CD4-positive, alpha-beta T cell treated with Interleukin-6 for 4 hours (primary cell): ENCODE measurements around the gene TMPRSS4.
A peak's percentile ranks its signal among the peaks of the same experiment; 100 is the strongest.
"Not testable (repeated sequence)": the region's sequence is repeated elsewhere in the genome, so short reads cannot be mapped to it uniquely, and the experiment has no call there.

Experiments
- DNase-seq: peaks from one replicate; pipeline ENCODE4 v3.0.0-alpha.2; 2020; ENCODE audit warnings: mixed read lengths

The TMPRSS4 gene

DNA sequence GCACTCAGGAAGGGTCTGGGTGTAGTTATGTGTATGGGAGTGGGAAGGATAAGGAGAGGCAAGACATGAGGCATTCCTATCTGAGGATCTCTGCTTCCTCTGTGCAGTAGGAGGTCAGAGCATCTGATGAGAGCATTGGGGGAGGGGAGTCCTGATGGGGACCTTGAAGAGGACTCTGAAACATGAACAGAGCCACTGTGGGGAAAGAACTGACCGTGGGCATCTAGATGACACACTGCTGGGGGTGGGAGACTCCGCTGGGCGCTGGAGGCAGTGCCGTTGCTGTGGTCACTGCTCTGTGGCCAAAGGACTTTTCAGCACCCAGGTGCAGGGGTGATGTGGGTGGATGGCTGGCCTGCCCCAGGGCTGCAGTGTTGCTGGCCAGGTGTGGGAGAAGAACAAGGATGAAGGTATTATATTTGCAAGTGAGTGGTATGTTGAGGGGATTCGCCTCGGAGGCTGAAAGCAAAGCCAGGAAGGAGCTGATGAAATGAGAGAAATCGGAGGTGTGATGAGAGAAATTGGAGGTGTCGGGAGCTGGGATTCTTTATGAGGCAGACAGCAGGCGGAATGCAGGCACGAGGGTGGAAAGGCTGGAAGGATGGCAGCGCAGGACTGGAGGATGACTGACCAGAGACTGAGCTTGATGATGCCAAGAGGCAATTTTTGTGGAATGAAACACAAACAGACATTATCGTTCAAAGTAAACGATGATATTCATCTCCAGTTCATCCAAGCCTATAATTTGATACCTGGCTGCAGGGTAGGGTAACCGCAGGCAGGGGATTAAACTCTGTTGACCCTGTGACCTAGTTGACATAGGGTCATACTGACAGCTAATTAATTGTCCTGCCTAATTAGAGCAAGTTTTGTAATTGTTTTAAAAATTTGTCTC lies 19.4 kb upstream of the TMPRSS4 start:
- no peak for DNase-seq

DNA sequence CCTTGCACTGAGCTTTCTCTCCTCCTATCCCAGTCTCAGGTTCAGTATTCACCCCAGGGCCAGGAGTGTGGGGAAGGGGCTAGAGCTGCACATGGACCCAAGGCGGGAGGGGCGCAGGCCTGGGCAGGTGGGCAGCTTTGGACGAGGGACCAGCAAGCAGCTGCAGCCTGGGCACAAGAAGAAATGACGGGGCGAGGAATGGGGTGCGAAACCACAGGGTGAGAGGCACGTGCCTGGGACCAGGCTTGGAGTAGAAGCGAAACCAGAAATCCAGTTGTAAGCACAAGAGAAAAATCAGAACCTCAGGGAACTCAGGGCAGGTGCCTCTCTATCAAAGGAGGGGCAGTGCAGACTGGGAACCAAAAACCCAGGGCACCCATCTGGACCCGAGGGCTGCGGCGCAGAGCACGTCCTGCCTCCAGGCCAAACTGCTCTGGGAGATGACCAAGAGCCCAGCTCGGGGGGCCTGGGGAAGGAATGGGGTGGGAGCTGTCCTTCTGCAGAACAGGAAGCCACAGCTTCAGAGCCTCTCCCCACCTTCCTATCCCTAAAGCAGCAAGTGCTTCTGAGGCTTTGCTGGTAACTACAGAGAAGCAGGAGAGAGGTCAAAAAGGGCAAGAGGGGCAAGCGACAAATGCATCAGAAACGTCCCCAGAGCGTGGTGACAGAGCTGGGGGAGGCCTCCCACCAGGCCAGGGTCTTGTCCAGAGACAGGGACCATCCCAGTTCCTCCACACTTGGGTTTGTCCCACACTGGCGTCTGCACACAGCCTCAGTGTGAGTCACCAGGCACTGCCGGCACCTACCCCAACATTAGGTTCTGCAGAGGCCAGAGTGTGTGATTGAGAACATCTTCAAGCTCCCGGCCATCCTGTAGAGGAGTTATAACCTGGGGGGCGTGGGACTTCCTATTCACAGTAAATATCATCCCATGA lies 18.3 kb upstream of the TMPRSS4 start:
- DNase-seq = no peak

DNA sequence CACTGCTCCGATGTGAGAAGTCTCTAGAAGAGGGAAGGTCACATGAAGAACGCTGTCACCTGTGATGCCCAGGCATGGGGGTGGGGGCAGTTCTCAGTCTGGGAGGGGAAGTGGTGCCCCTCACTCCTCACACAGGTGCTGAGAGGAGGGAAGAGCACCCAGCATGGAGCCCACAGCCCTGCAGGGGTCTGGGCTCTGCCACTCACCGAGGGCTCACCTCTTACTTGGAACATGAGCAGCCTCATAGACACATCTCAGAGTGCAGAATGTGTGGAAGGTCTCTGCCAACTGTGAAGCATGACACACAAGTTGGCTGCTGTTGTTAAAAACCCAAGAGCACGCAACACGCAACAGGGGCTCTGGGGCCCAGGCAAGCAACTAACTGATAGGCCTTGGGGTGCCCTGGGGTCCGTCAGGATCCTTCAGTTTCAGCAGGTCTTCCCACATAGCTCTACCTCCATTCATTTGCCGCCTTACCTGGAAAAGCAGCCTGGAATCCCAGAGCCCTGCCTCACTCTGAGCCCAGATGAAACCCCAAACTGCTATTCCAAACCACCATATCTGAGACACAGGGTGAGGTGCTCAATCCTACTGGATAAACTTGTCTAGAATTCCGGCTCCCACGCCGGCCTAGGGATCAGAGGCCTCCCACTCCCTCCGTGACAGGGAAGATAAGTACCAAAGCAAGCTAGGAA lies 17.5 kb upstream of the TMPRSS4 start:
- no peak for DNase-seq

DNA sequence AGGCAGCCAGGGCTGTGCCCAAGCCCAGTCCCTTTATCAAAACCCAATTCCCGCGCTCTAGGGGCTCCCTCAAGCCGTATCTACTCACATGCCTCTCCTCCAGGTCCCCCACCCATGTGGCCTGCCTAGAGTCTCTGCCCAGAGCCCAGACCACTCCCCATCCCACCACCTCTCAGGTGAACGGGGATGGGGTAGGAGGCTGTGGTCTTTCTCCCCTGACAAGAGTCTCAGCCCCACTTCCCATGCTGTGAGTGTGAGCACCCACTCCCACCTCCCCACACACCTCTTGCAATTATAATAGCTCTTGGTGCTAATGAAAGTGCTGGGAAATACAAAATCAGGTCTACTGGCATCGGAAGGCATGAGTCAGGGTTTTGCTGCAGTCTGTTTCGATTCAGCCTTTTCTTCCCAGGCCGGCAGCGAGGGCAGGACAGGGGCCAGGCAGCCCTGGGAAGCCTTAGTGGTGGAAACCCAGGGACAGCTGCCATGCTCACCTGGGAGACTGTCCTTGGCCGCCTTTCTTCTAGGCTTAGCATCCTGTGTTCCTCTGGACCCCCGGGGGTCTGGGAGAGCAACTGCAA lies 16.7 kb upstream of the TMPRSS4 start:
- no peak for DNase-seq

DNA sequence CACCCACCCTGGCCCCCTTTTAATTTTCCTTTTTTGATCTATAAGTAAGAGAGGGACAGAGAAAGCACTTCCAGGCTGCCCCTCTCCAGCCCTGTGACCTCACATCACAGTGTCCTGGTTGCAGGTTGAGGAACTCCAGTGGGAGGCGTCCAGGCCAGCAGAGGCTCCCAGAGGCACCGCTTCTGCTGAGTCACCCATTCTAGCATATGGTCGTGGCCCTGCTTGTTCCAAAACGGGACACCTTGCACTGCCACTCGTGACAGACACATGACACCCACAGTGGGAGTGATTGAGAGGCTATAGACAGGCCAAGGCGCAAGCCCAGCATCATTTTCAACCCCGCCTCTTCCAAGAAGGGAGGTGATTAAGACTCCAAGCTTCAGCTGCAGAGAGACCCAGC lies 16.0 kb upstream of the TMPRSS4 start:
- no peak for DNase-seq

DNA sequence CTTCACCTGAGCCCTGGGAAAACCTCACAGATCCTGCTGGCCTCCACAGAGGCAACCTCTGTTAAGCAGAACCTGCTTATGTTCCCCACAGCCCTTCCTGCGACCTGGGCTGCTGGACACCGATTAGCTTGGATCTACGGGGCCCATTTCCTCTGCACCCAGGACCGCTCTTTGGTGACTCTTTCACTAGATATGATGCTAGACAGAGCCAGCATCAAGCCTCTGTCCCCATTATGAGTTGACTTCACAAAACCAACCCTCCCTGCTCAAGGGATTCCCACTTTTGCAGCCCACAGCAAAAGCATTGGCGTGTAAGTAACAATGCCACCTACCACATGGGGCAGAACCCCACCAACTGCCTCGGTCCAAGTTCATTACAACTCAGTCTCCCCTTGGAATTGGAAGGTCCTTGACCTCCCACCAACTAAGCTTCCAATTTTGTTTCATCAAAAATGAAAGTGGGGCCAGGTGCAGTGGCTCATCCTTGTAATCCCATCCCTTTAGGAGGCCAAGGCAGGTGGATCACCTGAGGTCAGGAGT lies 15.2 kb upstream of the TMPRSS4 start:
- no peak for DNase-seq

DNA sequence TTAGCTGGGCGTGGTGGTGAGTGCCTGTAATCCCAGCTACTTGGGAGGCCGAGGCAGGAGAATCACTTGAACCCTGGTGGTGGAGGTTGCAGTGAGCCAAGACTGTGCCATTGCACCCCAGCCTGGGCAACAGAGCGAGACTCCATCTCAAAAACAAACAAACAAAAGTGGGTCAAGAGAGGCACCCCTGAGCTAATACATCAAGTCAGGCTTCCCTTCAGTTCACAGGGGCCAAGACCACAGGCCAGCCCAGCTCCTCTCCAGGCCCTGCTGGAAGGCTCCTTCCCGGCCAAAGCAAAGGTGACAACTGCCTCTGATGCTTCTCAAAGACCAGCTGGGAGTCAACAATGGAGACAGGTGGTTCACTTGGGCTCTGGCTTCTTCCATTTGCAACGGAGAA lies 14.7 kb upstream of the TMPRSS4 start:
- DNase-seq = not testable (repeated sequence)

DNA sequence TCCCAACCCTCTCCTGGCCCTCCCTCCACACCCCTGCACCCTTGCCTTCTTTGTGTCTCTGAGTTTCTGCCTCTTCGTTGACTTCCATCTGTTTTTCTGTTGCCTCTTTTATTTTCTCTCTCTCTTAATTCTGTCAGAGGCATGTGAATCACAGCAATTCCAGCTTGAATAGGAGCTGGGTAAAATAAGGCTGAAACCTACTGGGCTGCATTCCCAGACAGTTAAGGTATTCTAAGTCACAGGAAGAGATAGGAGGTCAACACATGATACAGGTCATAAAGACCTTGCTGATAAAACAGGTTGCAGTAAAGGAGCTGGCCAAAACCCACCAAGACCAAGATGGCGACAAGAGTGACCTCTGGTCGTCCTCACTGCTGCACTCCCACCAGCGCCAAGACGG lies 14.2 kb upstream of the TMPRSS4 start:
- not testable (repeated sequence) for DNase-seq

DNA sequence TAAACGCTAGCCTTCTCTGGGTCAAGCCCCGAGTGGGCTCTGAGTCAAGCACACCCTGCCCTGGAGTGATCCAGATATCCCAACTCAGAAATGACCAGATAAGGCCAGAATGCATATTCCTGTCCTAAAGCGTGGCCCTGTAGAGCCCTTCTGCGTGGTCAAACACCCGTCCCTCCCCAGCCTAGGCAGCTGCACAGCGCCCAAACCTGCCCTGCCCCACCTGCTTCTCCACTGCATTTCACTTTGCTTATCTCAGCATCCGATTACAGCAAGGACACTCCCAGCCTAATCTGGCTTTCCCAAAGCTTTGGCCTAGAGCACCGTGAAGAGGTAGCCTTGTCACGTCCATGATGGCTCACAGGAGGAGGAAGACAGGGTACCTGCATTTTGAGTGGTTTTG lies 11.9 kb upstream of the TMPRSS4 start:
- no peak for DNase-seq

DNA sequence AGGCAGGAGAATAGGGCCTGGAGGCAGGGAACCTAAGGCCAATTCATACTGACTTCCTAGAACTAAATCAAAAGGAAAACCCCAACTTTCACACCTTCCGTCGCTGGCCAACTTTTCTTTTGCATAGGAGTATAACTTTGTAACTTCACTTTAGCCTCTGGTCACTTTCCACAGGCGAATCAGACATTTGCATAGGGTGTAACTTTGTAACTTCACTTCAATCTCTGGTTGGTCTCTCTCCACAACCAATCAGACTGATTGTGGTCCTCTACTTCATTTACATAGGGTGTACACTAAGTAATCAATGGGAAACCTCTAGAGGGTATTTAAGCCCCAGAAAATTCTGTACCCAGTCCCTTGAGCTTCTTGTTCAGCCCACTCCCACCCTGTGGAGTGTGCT lies 11.5 kb upstream of the TMPRSS4 start:
- no peak for DNase-seq

DNA sequence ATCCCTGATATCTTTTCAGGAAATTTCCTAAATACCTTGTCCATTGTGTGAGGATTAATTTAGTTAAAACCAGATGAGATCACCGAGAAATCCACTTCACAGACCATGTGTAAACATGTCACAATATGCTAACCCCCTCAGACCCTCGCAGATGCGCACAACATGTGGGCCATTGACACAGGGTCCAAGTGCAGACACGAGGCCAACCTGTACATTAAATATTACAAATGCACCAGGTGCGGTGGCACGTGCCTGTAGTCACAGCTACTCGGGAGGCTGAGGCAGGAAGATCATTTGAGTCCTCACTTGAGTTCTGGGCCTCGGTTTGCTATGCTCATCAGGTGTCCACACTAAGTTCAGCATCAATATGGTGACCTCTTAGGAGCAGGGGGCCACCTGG lies 9.9 kb upstream of the TMPRSS4 start:
- no peak for DNase-seq

DNA sequence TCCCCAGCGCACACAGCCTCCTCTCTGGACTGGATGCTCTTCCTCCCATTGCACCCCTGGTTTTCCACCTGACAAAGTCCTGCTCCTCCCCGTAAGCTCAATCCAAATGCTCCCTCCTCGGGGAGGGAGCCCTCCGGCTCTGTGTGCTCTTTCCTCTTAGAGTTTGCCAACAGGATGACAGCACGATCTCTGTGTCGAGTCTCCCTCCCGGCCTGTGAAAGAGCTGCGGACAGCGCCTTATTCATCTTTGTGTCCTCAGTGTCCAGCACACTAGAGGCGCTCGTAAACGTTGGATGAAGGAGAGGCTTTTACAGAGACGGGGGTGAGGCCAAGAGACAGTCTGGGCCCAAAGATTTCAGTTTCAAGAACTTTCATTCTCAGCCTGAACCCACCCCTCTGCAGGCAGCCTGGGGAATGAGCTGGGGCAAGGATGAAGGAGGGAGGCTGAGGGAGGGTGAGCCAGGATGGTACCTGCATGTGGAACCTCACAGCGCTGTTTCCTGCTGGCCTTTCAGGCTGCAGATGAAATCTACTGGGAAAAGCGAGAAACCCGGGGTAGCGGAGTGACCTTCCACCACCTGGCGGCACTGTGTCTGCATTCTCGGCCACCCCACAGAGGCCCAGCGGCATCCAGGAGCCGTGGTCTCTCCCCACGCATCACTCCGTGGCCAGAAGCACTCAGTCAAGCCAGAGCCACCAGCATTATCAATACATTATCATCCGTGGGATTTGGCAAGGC lies 8.5 kb upstream of the TMPRSS4 start:
- DNase-seq = no peak

DNA sequence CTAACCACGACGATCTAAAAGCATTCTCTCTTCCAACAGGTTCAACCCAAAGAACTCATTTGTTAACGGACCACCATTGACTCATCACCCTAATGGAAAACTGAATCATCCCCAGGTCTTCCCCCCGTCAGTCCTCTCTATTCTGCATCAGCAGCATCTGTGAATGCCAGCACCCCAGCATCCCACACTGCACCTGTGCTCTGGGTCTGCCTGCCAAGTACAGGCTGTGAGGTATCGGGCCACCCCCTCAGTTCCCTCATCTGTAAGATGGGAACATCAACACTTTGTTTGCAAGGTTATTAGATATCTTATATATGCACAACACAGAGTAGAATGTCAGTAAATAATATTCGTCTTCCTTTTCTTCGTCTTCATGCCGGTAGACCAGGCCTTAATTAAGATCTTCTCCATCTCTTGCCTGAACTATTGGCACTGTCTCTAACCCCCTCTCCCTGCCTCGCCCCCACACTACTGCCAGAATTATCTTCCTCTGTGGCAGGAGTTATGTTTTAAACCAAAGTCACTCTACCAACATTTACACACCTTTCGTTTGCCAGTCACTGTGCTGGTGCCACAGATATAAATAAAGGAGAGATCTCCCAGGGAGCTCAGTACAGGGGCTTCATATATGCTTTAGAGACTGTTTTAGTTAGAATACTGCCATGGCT lies 7.8 kb upstream of the TMPRSS4 start:
- DNase-seq = no peak

DNA sequence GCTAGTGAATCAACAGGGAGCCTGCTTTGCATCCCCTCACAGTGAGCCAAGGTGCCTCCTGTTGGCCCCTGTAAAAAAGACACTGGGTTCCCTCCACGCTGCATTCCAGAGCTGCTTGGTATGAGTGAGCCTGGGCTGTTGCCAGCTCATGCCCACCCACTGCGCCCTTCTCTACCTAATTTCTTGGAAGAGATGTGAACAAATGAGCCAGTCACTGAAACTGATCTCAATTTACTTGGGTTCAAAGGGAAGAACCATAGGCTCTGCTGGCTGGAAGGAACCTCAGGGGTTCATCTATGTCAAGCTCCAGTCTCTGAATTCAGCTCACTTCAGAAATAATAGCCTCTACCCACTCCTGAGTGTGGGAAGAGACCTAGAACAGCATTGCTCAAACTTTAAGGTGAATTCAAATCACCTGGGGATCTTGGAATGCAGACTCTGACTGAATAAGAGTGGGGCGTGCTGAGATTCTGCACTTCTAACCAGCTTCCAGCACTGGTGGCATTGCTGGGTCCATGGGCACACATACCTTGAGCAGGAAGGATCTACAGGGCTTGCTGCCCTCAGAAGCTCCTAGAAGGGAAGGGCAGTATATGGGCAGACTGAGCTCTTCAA lies 5.4 kb upstream of the TMPRSS4 start:
- no peak for DNase-seq

DNA sequence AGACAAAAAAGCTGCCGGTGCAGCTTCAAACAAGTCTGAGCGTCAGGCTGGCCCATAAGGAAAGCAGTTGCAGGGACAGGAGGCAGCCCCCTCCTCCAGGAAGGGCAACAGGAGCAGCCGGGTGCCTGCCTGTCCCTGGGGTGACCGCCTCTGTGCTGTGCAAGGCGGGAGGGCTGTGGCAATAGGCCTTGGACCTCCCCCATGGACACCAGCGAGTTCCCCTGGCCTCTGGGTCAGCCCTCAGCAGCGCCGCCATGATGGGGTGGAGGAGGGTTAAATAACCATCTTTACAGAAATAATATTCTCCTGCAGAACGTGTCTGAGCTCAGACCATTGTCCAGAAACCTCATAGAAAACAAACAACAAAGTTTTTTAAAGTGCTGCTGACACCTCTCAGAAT lies 3.3 kb upstream of the TMPRSS4 start:
- DNase-seq = no peak

DNA sequence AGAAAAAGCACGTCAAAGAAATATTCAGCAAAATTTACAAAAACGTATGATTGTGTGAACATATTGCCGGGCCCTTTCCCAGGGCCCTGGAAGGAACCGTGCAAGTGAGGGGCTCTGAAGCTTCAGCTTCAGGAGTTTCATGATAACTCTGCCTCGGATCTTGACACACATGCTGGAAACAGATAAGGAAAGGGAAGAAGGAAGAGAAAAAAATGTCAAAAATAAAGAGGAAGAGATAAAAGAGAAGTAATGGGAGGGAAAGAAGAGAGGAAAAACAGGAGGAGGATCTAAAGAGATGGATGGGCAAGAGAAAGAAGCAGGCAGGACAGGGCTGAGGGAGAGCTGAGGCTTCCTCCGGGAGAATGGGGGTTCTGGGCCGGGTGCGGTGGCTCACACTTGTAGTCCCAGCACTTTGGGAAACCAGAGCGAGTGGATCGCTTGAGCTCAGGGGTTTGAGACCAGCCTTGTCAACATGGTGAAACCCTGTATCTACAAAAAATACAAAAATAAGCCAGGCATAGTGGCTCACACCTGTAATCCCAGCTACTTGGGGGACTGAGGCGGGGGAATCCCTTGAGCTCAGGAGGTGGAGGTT lies 2.7 kb upstream of the TMPRSS4 start:
- DNase-seq = no peak

DNA sequence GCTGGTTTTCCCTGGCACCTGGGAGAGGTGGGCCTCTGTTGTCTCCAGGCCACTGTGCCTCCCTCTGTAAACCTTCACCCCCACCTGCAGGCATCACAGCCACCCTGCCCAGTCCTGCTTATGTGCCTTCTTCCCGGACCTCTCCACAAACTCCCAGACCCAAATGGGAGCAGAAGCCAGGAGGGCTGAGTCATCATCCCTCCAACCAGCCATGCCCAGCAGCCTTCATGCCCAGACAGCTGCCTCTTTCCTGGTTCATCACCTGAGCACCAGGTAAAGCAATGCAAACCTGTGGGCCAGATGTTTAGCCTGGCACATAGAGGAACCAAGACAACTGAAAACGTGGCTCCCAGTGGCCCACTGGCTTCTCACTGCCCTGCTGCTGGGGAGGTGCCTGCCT lies 2.1 kb upstream of the TMPRSS4 start:
- no peak for DNase-seq

DNA sequence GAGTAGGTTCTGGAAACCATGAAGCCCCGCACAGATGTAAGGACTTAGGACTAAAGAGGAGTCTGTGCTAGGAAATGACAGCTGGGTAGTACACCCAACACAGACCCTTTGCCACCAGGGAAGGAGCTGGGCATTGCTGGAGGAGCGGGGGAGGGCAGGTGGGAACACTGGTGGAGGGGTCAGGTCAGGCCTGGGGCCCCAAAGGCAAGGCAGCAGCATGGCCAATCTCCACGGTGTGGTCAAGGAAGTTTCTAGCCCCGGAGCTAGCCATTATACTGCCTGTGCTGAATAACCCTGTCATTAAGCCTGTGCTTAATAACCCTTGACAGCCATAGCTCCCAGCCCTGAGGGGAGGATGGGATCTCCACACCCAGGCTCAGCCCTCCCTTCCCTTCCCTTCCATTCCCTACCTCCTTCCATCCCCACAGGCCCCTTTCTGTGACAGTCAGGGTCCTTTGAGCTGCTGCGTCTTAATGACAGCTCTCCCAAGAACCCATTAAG lies 2.1 kb downstream of the TMPRSS4 start:
- DNase-seq = no peak

DNA sequence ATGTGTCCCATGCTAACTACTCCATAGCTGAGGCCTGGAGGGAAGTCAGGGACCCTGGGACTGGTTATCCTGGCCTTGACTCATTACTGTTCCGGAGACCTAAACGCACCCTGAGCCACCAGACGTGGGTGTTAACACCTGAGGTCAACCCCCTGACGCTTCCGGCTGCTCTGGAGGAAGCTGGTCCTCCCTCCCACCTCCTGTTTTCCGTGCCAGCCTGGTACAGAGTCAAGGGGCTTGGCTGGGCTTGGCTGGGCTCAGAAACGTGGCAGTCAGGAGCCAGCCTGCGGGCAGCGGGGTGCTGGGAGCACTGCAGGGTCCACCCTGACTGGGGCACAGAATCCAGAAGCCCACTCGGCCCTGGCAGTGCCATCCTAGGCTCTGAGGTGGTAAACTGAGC lies 2.6 kb downstream of the TMPRSS4 start:
- DNase-seq = peak; percentile 10

DNA sequence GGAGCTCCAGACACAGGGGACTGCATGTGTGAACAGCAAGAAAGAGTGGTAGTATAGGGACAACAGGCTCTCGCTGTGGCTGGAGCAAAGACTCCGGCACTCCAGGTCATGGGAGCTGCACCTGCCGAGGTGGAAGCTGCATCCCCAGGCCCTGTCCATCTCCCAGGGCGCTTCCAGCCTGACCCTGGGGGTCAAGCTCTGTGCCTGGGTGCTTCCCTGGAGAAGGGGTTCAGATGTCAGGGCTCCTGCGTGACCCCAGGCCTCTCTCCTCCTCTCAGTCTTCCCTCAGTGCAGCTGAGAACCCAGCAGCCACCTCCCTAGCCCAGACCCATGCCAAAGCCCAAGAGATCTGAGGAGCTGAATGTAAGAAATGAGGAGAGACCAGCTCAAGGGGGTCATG lies 3.4 kb downstream of the TMPRSS4 start:
- no peak for DNase-seq
